Transverse colon (tissue), 4 donors: ENCODE data around the gene PPM1L. TPM values are rescaled to one million over a fixed set of nuclear protein-coding genes. Genes with fewer than 3 reads are reported as not detected.
A peak's percentile ranks its signal among the peaks of the same experiment; 100 is the strongest.

ENCODE experiments used
- DNase-seq: peaks from one replicate; pipeline ENCODE4 v3.0.0-alpha.2; 2019
- H3K27ac ChIP-seq, 4 donors: fragments of 200-600 bp; sonication (generic); 2 replicates each; pipeline ENCODE4 v1.5.1; 2016 to 2018; ENCODE audit warnings: inconsistent platforms in 4 of 4
- H3K27me3 ChIP-seq: fragments of 200-600 bp; sonication (generic); 2 replicates; pipeline ENCODE4 v1.5.1; 2017; ENCODE audit warnings: inconsistent platforms
- H3K36me3 ChIP-seq, 4 donors: fragments of 200-600 bp; sonication (generic); 2 replicates each; pipeline ENCODE4 v1.5.1; 2017 to 2019; ENCODE audit warnings: inconsistent platforms in 4 of 4
- H3K4me1 ChIP-seq, 4 donors: fragments of 200-600 bp; sonication (generic); 2 replicates each; pipeline ENCODE4 v1.5.1; 2017 to 2020; ENCODE audit warnings: inconsistent platforms in 4 of 4
- H3K4me3 ChIP-seq, 4 donors: fragments of 200-600 bp; sonication (generic); 1 replicate in 1 of 4; 2 replicates in 3 of 4; pipeline versions ENCODE4 v1.5.1 to v1.6.1; 2017 to 2019; ENCODE audit warnings: inconsistent platforms in 4 of 4
- H3K9me3 ChIP-seq, 2 donors: fragments of 200-600 bp; sonication (generic); 2 replicates each; pipeline ENCODE4 v1.5.1; 2017 to 2019; ENCODE audit warnings: inconsistent platforms in 2 of 2
- EP300 ChIP-seq: sonication (generic); formaldehyde crosslinking; IDR thresholded peaks from one replicate; pipeline ENCODE4 v1.6.1; 2017; ENCODE audit warnings: antibody characterized with exemption, low read depth
- POLR2A ChIP-seq: fragments of 450-650 bp; IDR thresholded peaks from one replicate; pipeline ENCODE4 v1.6.1; 2016; ENCODE audit warnings: antibody characterized with exemption, mild to moderate bottlenecking, moderate library complexity
- POLR2AphosphoS5 ChIP-seq, 3 donors: sonication (generic); formaldehyde crosslinking; IDR thresholded peaks; one replicate each; pipeline ENCODE4 v1.6.1; 2016; ENCODE audit warnings: antibody characterized with exemption in 3 of 3
- WGBS, 2 donors: methylation state at CpG; one replicate each; pipeline ENCODE4 v1.1.5; 2018; ENCODE audit warnings: low coverage in 1 of 2; 5-methylcytosine and 5-hydroxymethylcytosine counted together
- in situ Hi-C, 4 donors: fragments of 200-750 bp; cut with MboI; loops; one replicate each; pipeline versions ENCODE4 v1.15.0 to v1.15.1; 2017; ENCODE audit warnings: low sequenced_read_pairs in 3 of 4, low pct_ligation_motif_present in 1 of 4, low pct_unique_long_range_greater_than_20kb in 1 of 4
- intact Hi-C: fragments of 100-400 bp; cut with DNase I; formaldehyde crosslinking; loops from one replicate; pipeline ENCODE4 v1.15.1; 2023; ENCODE audit warnings: low total_unique reads
- total RNA-seq, 4 donors: library from RNA; depleted of rRNA; stranded (reverse); fragments of >200 nt; gene quantifications; one replicate each; pipeline ENCODE4 v1.1.0, GENCODE V29; 2016
- TF ChIP-seq, protein P1 (sequence below), 5 experiments: fragments of 200-600 bp in 3 of 5; fragments of 450-650 bp in 2 of 5; sonication (generic) in 3 of 5; IDR thresholded peaks; 1 replicate in 2 of 5; 2 replicates in 3 of 5; pipeline ENCODE4 v1.5.1; 2016 to 2017; ENCODE audit warnings: antibody characterized with exemption in 5 of 5, inconsistent platforms in 3 of 5, mild to moderate bottlenecking in 2 of 5, moderate library complexity in 1 of 5

Gene PPM1L
- total RNA-seq, 4 donors from 2014 or later = 17.2 to 35.5 (median 25.6) TPM

DNA sequence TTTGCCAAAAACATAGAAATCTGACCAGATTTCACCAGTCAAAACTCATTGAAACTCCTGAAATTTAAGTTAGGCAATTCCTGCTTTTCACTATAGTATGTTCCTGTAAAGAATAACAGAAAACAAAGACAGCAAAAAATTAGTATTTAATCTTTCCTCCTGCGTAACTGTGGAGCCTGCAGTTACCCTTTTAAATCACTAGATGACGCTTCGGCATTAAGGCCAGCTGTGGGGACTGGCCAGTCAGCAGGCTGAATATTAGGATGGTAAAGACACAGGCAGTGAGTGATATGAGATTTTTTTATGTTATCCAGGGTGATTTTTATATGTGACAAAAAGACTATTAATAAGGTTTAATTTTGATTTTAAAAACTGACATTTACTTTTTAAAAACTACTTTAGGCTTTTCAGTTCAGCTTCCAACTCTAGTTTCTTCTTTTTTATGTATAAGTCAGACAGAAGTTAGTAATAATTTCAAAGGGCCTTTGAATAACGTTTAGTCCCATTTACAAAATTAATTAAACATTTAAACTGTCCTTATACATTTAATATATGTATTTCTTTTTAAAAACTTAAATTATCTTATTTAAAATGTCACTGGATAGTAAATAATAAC is 165.1 kb downstream of the PPM1L start:
- intact Hi-C loops (no loop called here), in situ Hi-C loops (no loop called here)
- H3K4me3 ChIP-seq = no peak overlapping the region
- no peak overlapping the region for H3K27ac ChIP-seq
- no peaks in the 10 kb centered on the region for H3K36me3 ChIP-seq
- 36 to 40% methylated on average over 4 of the region's 4 CpGs for WGBS, 2 donors
- H3K27me3 ChIP-seq = no peaks in the 10 kb centered on the region
- H3K4me1 ChIP-seq = no peaks in the 10 kb centered on the region
- TF ChIP-seq, protein P1, sequence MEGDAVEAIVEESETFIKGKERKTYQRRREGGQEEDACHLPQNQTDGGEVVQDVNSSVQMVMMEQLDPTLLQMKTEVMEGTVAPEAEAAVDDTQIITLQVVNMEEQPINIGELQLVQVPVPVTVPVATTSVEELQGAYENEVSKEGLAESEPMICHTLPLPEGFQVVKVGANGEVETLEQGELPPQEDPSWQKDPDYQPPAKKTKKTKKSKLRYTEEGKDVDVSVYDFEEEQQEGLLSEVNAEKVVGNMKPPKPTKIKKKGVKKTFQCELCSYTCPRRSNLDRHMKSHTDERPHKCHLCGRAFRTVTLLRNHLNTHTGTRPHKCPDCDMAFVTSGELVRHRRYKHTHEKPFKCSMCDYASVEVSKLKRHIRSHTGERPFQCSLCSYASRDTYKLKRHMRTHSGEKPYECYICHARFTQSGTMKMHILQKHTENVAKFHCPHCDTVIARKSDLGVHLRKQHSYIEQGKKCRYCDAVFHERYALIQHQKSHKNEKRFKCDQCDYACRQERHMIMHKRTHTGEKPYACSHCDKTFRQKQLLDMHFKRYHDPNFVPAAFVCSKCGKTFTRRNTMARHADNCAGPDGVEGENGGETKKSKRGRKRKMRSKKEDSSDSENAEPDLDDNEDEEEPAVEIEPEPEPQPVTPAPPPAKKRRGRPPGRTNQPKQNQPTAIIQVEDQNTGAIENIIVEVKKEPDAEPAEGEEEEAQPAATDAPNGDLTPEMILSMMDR (IDR thresholded peaks at IDR 0.05) = peak; percentile 60 to 78 (median 71)
- TF ChIP-seq POLR2A = no peak
- H3K9me3 ChIP-seq = no peaks in the 10 kb centered on the region
- no peak for DNase-seq

DNA sequence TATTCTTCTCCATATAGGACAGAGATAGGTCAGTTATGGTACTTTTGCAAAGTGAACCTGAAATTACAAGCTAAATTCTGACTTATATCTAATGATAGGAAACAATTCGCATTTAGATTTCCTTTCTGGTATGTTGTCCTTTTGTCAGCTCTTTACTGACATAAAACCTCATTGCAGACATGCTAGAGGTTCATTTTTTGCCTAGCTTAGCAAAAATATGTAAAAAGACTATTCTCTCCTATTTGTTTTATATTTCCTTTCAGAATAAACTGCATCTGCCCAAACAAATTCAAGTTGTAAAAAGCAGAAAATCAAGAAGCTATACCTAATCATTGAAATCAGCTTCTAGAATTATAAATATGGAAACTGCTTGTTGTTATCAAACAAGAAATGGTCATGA is 168.7 kb downstream of the PPM1L start:
- no peak overlapping the region for H3K4me3 ChIP-seq
- 97 to 100% methylated on average over 1 of the region's 1 CpG for WGBS, 2 donors
- no peak for DNase-seq
- no peaks in the 10 kb centered on the region for H3K4me1 ChIP-seq
- intact Hi-C loops (no loop called here), in situ Hi-C loops (loop anchor here in 1 of 4 donors (25.0 kb wide), 1 partner anchor 337 kb away; no protein-coding TSS in a partner anchor)
- no peaks in the 10 kb centered on the region for H3K27me3 ChIP-seq
- H3K9me3 ChIP-seq = no peaks in the 10 kb centered on the region
- TF ChIP-seq POLR2A (no peak), EP300 (no peak), POLR2AphosphoS5 (IDR thresholded peaks at IDR 0.05) (no peak)
- TF ChIP-seq, protein P1 (IDR thresholded peaks at IDR 0.05) = no peak
- H3K27ac ChIP-seq = no peak overlapping the region
- H3K36me3 ChIP-seq = no peaks in the 10 kb centered on the region

DNA sequence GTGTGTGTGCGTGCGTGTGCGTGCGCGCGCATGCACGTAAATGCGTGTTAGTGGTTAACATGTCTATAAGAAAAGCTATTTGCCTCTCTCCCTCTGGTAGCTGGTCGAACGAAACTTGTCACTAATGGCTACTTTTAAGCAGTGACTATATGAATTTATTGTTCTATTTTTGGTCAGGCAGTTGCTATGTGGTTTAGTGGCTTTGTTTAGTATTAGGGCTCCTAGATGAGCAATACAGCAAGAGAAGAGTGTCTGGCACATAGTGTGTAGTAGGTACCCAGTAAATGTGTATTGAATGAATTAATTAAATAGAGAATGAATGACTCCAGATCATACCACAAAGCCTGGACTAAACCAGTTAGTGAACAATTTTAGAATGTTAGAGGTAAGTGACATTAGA is 171.6 kb downstream of the PPM1L start:
- no peak overlapping the region for H3K27ac ChIP-seq
- TF ChIP-seq POLR2A (no peak), EP300 (no peak), POLR2AphosphoS5 (IDR thresholded peaks at IDR 0.05) (no peak)
- TF ChIP-seq, protein P1 (IDR thresholded peaks at IDR 0.05) = no peak
- no peaks in the 10 kb centered on the region for H3K27me3 ChIP-seq
- in situ Hi-C loops = loop anchor here in 1 of 4 donors (25.0 kb wide), 1 partner anchor 340 kb away; no protein-coding TSS in a partner anchor
- H3K4me1 ChIP-seq = peaks cover 0 to 5% (median 0%) of the 10 kb centered on the region in 4 donors
- no peaks in the 10 kb centered on the region for H3K9me3 ChIP-seq
- DNase-seq = no peak
- WGBS, 2 donors = 82 to 95% methylated on average over 10 of the region's 10 CpGs
- intact Hi-C loops = no loop called here
- H3K4me3 ChIP-seq = no peak overlapping the region
- no peaks in the 10 kb centered on the region for H3K36me3 ChIP-seq

DNA sequence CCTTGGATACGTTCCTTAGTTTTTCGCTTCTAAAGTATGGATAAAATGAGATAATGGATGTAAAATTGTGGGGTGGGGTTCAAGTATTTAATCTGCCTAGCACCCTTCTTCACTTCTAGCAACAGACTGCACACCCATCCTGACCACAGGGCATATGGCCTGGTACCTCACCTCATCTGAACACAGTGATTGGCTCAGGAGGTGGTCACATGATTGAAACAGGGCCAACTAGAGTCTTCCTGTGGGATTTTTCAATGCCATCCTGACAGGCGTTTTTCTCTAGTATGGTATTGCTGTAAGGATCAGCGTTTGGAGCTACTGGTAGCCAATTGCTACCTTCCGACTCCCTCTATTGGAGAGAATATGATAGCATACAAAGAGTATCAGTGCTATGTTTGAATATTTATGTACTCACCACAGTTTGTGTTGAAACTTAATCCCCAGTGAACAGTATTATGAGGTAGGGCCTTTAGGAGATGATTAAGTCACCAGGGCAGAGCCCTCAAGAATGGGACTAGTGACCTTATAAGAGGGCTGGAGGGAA is 172.2 kb downstream of the PPM1L start:
- no peaks in the 10 kb centered on the region for H3K9me3 ChIP-seq
- in situ Hi-C loops = loop anchor here in 1 of 4 donors (25.0 kb wide), 1 partner anchor 341 kb away; no protein-coding TSS in a partner anchor
- intact Hi-C loops = no loop called here
- no peak for TF ChIP-seq POLR2A
- no peak overlapping the region for H3K4me3 ChIP-seq
- H3K27ac ChIP-seq = no peak overlapping the region
- H3K4me1 ChIP-seq = peaks cover 0 to 5% (median 0%) of the 10 kb centered on the region in 4 donors
- no peaks in the 10 kb centered on the region for H3K27me3 ChIP-seq
- no peak for DNase-seq
- H3K36me3 ChIP-seq = no peaks in the 10 kb centered on the region
- 93 to 95% methylated on average over 3 to 5 of the region's 5 CpGs for WGBS, 2 donors
